Inflammatory macrophage treated with lipopolysaccharide for 1 hour (primary cell): ENCODE measurements around the gene ITFG1.
A peak's percentile ranks its signal among the peaks of the same experiment; 100 is the strongest.

Source experiments
- DNase-seq, 2 donors: peaks; one replicate each; pipeline ENCODE4 v3.0.0-alpha.2; 2020 to 2022

The ITFG1 gene

GRCh38 chr16:47460711-47461597 lies at the start of gene ITFG1, which contains the start of gene PHKB:
Gene ITFG1, minus strand, starts transcription at chr16:47461063. Its CDS starts 18 bp downstream, at chr16:47461045.
Gene PHKB, plus strand, starts transcription at chr16:47461331. Its CDS starts 20 bp downstream, at chr16:47461351.
- peak; percentile 84 to 93 for DNase-seq

- DNase-seq, result no peak
Observed at GRCh38 chr16:47507701-47508100, 46.8 kb upstream of the ITFG1 start.

GRCh38 chr16:47506800-47507199 lies 45.9 kb upstream of the ITFG1 start:
- no peak for DNase-seq

- no peak for DNase-seq
Observed at GRCh38 chr16:47504599-47504998, 43.7 kb upstream of the ITFG1 start.

- DNase-seq, result no peak
Observed at GRCh38 chr16:47503936-47504335, 43.1 kb upstream of the ITFG1 start.

- no peak for DNase-seq
Observed at GRCh38 chr16:47499700-47500264, 38.9 kb upstream of the ITFG1 start.

GRCh38 chr16:47499080-47499699 lies 38.3 kb upstream of the ITFG1 start:
- DNase-seq, result no peak

GRCh38 chr16:47493381-47494337 lies 32.8 kb upstream of the ITFG1 start:
- peak; percentile 9 to 22 for DNase-seq

- DNase-seq, result peak; percentile 48 to 53
Observed at GRCh38 chr16:47492428-47493377, 31.8 kb upstream of the ITFG1 start.

- no peak for DNase-seq
Observed at GRCh38 chr16:47492036-47492427, 31.2 kb upstream of the ITFG1 start.

GRCh38 chr16:47490471-47490870 lies 29.6 kb upstream of the ITFG1 start:
- DNase-seq, result no peak

GRCh38 chr16:47488051-47488450 lies 27.2 kb upstream of the ITFG1 start:
- no peak for DNase-seq

GRCh38 chr16:47486856-47487255 lies 26.0 kb upstream of the ITFG1 start:
- DNase-seq, result no peak

- DNase-seq, result no peak
Observed at GRCh38 chr16:47483616-47484015, 22.8 kb upstream of the ITFG1 start.

- DNase-seq, result no peak
Observed at GRCh38 chr16:47481698-47482374, 21.0 kb upstream of the ITFG1 start.

- DNase-seq, result no peak
Observed at GRCh38 chr16:47480410-47480809, 19.5 kb upstream of the ITFG1 start.

GRCh38 chr16:47477679-47478078 lies 16.8 kb upstream of the ITFG1 start:
- no peak for DNase-seq

GRCh38 chr16:47476654-47477345 lies 15.9 kb upstream of the ITFG1 start:
- no peak for DNase-seq

GRCh38 chr16:47475786-47476185 lies 14.9 kb upstream of the ITFG1 start:
- no peak for DNase-seq

GRCh38 chr16:47473792-47474191 lies 12.9 kb upstream of the ITFG1 start:
- DNase-seq, result no peak
